Measurements from ENCODE around the gene C15orf40.
"Not testable (repeated sequence)": the region's sequence is repeated elsewhere in the genome, so short reads cannot be mapped to it uniquely, and the experiment has no call there.

The C15orf40 gene

GRCh38 chr15:83015361-83015760, 3.9 kb upstream of the C15orf40 start:
- peaks cover 31% of the 10 kb centered on the region for H3K36me3 ChIP-seq
- no peak for DNase-seq
- H3K4me1 ChIP-seq: peaks cover 2% of the 10 kb centered on the region; the same call in 1 of the 2 replicates
- H3K4me3 ChIP-seq (ENCODE audit: low read depth, low read length): no peak overlapping the region
- no peaks in the 10 kb centered on the region for H3K9me3 ChIP-seq
- no peak for TF ChIP-seq CTCF (IDR thresholded peaks at IDR 0.05; ENCODE audit: low read depth, low read length)
- H3K27me3 ChIP-seq: no peaks in the 10 kb centered on the region

- Histone ChIP-seq H3K9me3 (no peaks in the 10 kb centered on the region), H3K4me1 (peaks cover 2% of the 10 kb centered on the region; the same call in 1 of the 2 replicates), H3K36me3 (peaks cover 27% of the 10 kb centered on the region), H3K4me3 (ENCODE audit: low read depth, low read length) (no peak overlapping the region), H3K27me3 (no peaks in the 10 kb centered on the region)
- TF ChIP-seq CTCF (IDR thresholded peaks at IDR 0.05; ENCODE audit: low read depth, low read length): no peak
- no peak for DNase-seq
Observed at GRCh38 chr15:83014205-83014653, 2.8 kb upstream of the C15orf40 start.

GRCh38 chr15:83012636-83013035, 1.2 kb upstream of the C15orf40 start:
- no peaks in the 10 kb centered on the region for H3K27me3 ChIP-seq
- H3K36me3 ChIP-seq: peaks cover 21% of the 10 kb centered on the region
- H3K4me3 ChIP-seq (ENCODE audit: low read depth, low read length): peak overlapping the region; percentile 72
- H3K9me3 ChIP-seq: no peaks in the 10 kb centered on the region
- no peak for TF ChIP-seq CTCF (IDR thresholded peaks at IDR 0.05; ENCODE audit: low read depth, low read length)
- H3K4me1 ChIP-seq: peaks cover 2% of the 10 kb centered on the region; the same call in 1 of the 2 replicates
- no peak for DNase-seq

- Histone ChIP-seq H3K4me1 (peaks cover 2% of the 10 kb centered on the region; the same call in 1 of the 2 replicates), H3K4me3 (ENCODE audit: low read depth, low read length) (peak overlapping the region; percentile 72), H3K9me3 (no peaks in the 10 kb centered on the region), H3K27me3 (no peaks in the 10 kb centered on the region), H3K36me3 (peaks cover 19% of the 10 kb centered on the region)
- TF ChIP-seq CTCF (IDR thresholded peaks at IDR 0.05; ENCODE audit: low read depth, low read length): no peak
- DNase-seq: peak; percentile 16
Observed at GRCh38 chr15:83012076-83012426, 612 bp upstream of the C15orf40 start.

GRCh38 chr15:83010709-83011270, 649 bp downstream of the C15orf40 start:
- Histone ChIP-seq H3K27me3 (no peaks in the 10 kb centered on the region), H3K4me1 (peaks cover 2% of the 10 kb centered on the region; the same call in 1 of the 2 replicates), H3K9me3 (no peaks in the 10 kb centered on the region), H3K4me3 (ENCODE audit: low read depth, low read length) (peak overlapping the region; percentile 72), H3K36me3 (peaks cover 14% of the 10 kb centered on the region)
- peak; percentile 82 for DNase-seq
- TF ChIP-seq CTCF (IDR thresholded peaks at IDR 0.05; ENCODE audit: low read depth, low read length): peak; percentile 96

- not testable (repeated sequence) for DNase-seq, H3K9me3 ChIP-seq, H3K27me3 ChIP-seq, H3K36me3 ChIP-seq, H3K4me1 ChIP-seq
- peak overlapping the region; percentile 56 for H3K4me3 ChIP-seq (ENCODE audit: low read depth, low read length)
Observed at GRCh38 chr15:83000672-83001031, 10.8 kb downstream of the C15orf40 start.
